ENCODE measurements around the gene GIMAP5. TPM values are rescaled to one million over a fixed set of nuclear protein-coding genes. Genes with fewer than 3 reads are reported as not detected.

GIMAP5 gene
- total RNA-seq, 1 experiment from 2014 or later, result not detected

Other genes starting within 250 kb of the GIMAP5 start
- gene GIMAP7, start 222.5 kb upstream of the GIMAP5 start, total RNA-seq (2014; rRNA removed; shearing (Covaris generic)), result not detected in 2 replicates
- not detected in 2 replicates for gene GIMAP4, start 170.0 kb upstream of the GIMAP5 start, total RNA-seq (2014; rRNA removed; shearing (Covaris generic))
- gene GIMAP6, start 105.0 kb upstream of the GIMAP5 start, total RNA-seq (2014; rRNA removed; shearing (Covaris generic)), result not detected in 2 replicates
- not detected in 2 replicates for gene GIMAP2, start 51.7 kb upstream of the GIMAP5 start, total RNA-seq (2014; rRNA removed; shearing (Covaris generic))
- gene GIMAP1, start 20.8 kb upstream of the GIMAP5 start, total RNA-seq (2014; rRNA removed; shearing (Covaris generic)), result not detected in 2 replicates
- 1.8 and 7.8 TPM in 2 replicates for gene TMEM176B, start 62.9 kb downstream of the GIMAP5 start, total RNA-seq (2014; rRNA removed; shearing (Covaris generic))
- not detected in 2 replicates for gene TMEM176A, start 63.4 kb downstream of the GIMAP5 start, total RNA-seq (2014; rRNA removed; shearing (Covaris generic))
- gene AOC1, start 115.1 kb downstream of the GIMAP5 start, total RNA-seq (2014; rRNA removed; shearing (Covaris generic)), result 0.92 TPM in 1 of 2 replicates, not detected in the other
- gene KCNH2, start 240.9 kb downstream of the GIMAP5 start, total RNA-seq (2014; rRNA removed; shearing (Covaris generic)), result 10.8 and 11.5 TPM in 2 replicates